Activated naive CD8-positive, alpha-beta T cell treated with anti-CD3 and anti-CD28 coated beads, Interleukin-2, amount 50 U/mL, for 24 hours (primary cell): ENCODE data around the gene MIPOL1.
"Not testable (repeated sequence)": the region's sequence is repeated elsewhere in the genome, so short reads cannot be mapped to it uniquely, and the experiment has no call there.

ENCODE experiments used
- ATAC-seq: fragments of 150-1000 bp; cut with Tn5 transposase; one replicate; pipeline ENCODE4 v1.10.0; 2021
- DNase-seq: peaks from one replicate; pipeline ENCODE4 v3.0.0; 2021
- H3K27ac Mint-ChIP-seq: one replicate; pipeline ENCODE4 v1.8.0; 2021; ENCODE audit warnings: mild to moderate bottlenecking, mixed read lengths
- H3K27me3 Mint-ChIP-seq: one replicate; pipeline ENCODE4 v1.8.0; 2021; ENCODE audit warnings: mixed read lengths
- H3K36me3 Mint-ChIP-seq: one replicate; pipeline ENCODE4 v1.8.0; 2021; ENCODE audit warnings: low read depth, mixed read lengths
- H3K4me1 Mint-ChIP-seq: one replicate; pipeline ENCODE4 v1.8.0; 2021; ENCODE audit warnings: mixed read lengths
- H3K4me3 Mint-ChIP-seq: one replicate; pipeline ENCODE4 v1.8.0; 2021; ENCODE audit warnings: mild to moderate bottlenecking, moderate library complexity, mixed read lengths
- H3K9me3 Mint-ChIP-seq: one replicate; pipeline ENCODE4 v1.8.0; 2021; ENCODE audit warnings: mixed read lengths

MIPOL1 gene, protein sequence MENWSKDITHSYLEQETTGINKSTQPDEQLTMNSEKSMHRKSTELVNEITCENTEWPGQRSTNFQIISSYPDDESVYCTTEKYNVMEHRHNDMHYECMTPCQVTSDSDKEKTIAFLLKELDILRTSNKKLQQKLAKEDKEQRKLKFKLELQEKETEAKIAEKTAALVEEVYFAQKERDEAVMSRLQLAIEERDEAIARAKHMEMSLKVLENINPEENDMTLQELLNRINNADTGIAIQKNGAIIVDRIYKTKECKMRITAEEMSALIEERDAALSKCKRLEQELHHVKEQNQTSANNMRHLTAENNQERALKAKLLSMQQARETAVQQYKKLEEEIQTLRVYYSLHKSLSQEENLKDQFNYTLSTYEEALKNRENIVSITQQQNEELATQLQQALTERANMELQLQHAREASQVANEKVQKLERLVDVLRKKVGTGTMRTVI

DNA sequence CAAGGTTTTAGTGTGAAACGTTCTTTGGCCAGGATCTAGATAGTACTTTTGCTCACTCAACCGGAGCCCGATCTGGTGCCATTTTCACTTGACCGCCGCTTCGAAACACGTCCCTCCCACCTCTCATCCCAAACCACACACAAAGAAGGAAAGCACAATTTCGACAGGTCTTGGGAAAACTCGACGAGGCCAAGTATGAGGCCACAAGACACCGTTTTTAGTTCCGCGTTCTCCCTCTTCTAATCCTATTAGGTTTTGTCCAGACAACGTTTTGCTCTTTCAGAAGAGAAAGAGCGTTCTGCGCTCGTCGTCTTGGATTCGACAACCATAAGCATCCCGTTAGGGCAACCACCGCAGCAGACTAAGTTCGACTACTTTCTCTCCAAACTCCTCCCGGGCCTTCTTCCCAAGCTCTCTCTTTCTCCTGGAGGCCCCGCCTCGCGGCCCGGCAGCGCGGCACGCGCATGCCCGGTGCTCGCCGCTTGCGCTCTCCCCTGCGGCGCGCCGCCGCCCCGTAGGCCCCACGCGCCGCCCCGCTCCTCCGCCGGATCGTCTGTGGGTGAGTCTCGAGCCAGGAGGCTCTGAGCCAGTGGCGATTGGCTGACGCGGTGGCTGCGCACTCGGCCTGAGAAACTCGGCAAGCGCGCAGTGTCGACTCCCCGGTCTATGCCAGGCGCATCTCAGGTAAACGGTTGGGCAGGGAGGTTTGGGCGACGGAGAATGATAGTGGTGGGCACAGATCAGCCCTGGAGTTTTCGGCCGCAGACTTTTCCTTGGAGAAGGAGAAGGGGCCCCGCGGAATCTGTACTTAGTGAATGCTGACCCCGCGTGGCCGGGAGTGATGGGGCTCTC, at the start of gene MIPOL1:
TSS of gene MIPOL1 (plus strand) at position 517 of the 852 bp plus-strand sequence. CDS start 49,952 bp downstream, outside the sequence.
- peak; percentile 8 for DNase-seq
- peak; percentile 66 for ATAC-seq
- no peak within 1 kb of the TSS for H3K27ac Mint-ChIP-seq
- peaks cover 24% of the 10 kb centered on the region for H3K27me3 Mint-ChIP-seq
- H3K9me3 Mint-ChIP-seq, result peaks cover 5% of the 10 kb centered on the region
- peaks cover 9% of the 10 kb centered on the region for H3K4me1 Mint-ChIP-seq
- peak within 1 kb of the TSS; percentile 65 for H3K4me3 Mint-ChIP-seq
- H3K36me3 Mint-ChIP-seq, result peaks cover 2% of the 10 kb centered on the region

DNA sequence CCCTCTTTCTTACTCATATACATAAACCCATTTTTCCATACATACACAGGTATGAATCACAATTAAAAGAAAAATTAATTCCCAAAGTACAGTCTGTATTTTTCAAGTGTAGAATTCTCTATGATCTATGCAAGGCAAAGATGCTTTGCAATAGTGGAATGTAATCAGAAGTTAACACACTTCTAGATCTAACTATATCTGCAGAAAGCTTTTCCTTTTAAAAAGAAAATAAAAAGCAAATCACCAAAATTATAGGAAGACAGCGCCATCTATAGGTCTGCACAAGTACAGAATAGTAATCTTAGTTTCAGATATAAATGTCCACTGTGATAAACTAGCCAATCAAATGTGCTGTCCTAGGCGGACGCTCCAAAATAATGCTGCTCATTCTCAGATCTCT, 47.3 kb upstream of the MIPOL1 start:
- no peaks in the 10 kb centered on the region for H3K4me1 Mint-ChIP-seq
- H3K36me3 Mint-ChIP-seq, result peaks cover 4% of the 10 kb centered on the region
- H3K27me3 Mint-ChIP-seq, result no peaks in the 10 kb centered on the region
- no peak for DNase-seq
- peaks cover 6% of the 10 kb centered on the region for H3K9me3 Mint-ChIP-seq
- ATAC-seq, result no peak
- no peak overlapping the region for H3K4me3 Mint-ChIP-seq
- no peak overlapping the region for H3K27ac Mint-ChIP-seq

- no peaks in the 10 kb centered on the region for H3K27me3 Mint-ChIP-seq
- no peak overlapping the region for H3K27ac Mint-ChIP-seq
- H3K36me3 Mint-ChIP-seq, result peaks cover 4% of the 10 kb centered on the region
- H3K9me3 Mint-ChIP-seq, result peaks cover 11% of the 10 kb centered on the region
- H3K4me3 Mint-ChIP-seq, result no peak overlapping the region
- DNase-seq (no peak), ATAC-seq (no peak)
- no peaks in the 10 kb centered on the region for H3K4me1 Mint-ChIP-seq
Observed at GRCh38 chr14:37153005-37153404, 44.7 kb upstream of the MIPOL1 start.

GRCh38 chr14:37153483-37153882, 44.3 kb upstream of the MIPOL1 start:
- Mint-ChIP-seq H3K9me3 (peaks cover 11% of the 10 kb centered on the region), H3K27me3 (no peaks in the 10 kb centered on the region), H3K27ac (no peak overlapping the region), H3K4me3 (no peak overlapping the region), H3K36me3 (peaks cover 4% of the 10 kb centered on the region), H3K4me1 (no peaks in the 10 kb centered on the region)
- no peak for DNase-seq
- no peak for ATAC-seq

DNA sequence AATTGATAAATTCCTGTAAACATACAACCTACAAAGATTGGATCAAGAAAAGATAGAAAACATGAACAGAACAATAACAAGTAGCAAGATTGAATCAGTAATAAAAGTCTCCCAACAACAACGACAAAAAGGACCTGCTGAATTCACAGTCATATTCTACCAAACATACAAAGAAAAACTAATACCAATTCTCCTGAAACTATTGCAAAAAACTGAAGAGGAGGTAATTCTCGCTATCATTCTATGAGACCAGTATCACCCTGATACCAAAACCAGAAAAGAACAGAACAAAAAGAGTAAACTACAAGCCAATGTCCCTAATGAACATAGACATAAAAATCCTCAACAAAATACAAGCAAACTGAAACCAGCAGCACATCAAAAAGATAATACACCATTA, 39.8 kb upstream of the MIPOL1 start:
- DNase-seq, result no peak
- ATAC-seq, result no peak
- Mint-ChIP-seq H3K4me3 (no peak overlapping the region), H3K27me3 (no peaks in the 10 kb centered on the region), H3K4me1 (no peaks in the 10 kb centered on the region), H3K27ac (no peak overlapping the region), H3K9me3 (peaks cover 26% of the 10 kb centered on the region), H3K36me3 (peaks cover 4% of the 10 kb centered on the region)

DNA sequence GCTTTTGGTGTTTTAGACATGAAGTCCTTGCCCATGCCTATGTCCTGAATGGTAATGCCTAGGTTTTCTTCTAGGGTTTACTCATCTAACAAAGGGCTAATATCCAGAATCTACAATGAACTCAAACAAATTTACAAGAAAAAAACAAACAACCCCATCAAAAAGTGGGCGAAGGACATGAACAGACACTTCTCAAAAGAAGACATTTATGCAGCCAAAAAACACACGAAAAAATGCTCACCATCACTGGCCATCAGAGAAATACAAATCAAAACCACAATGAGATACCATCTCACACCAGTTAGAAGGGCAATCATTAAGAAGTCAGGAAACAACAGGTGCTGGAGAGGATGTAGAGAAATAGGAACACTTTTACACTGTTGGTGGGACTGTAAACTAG, 35.4 kb upstream of the MIPOL1 start:
- not testable (repeated sequence) for H3K27me3 Mint-ChIP-seq, H3K4me3 Mint-ChIP-seq, ATAC-seq, H3K4me1 Mint-ChIP-seq, H3K27ac Mint-ChIP-seq, DNase-seq, H3K36me3 Mint-ChIP-seq
- peaks cover 15% of the 10 kb centered on the region for H3K9me3 Mint-ChIP-seq

GRCh38 chr14:37165794-37166193, 31.9 kb upstream of the MIPOL1 start:
- DNase-seq (no peak), ATAC-seq (no peak)
- Mint-ChIP-seq H3K27me3 (peaks cover 4% of the 10 kb centered on the region), H3K27ac (no peak overlapping the region), H3K4me3 (no peak overlapping the region), H3K36me3 (no peaks in the 10 kb centered on the region), H3K9me3 (no peaks in the 10 kb centered on the region), H3K4me1 (no peaks in the 10 kb centered on the region)

- peaks cover 12% of the 10 kb centered on the region for H3K27me3 Mint-ChIP-seq
- no peaks in the 10 kb centered on the region for H3K9me3 Mint-ChIP-seq
- H3K36me3 Mint-ChIP-seq, result no peaks in the 10 kb centered on the region
- H3K4me3 Mint-ChIP-seq, result no peak overlapping the region
- H3K27ac Mint-ChIP-seq, result no peak overlapping the region
- no peaks in the 10 kb centered on the region for H3K4me1 Mint-ChIP-seq
- ATAC-seq (no peak), DNase-seq (no peak)
Observed at GRCh38 chr14:37167151-37168047, 30.3 kb upstream of the MIPOL1 start.

DNA sequence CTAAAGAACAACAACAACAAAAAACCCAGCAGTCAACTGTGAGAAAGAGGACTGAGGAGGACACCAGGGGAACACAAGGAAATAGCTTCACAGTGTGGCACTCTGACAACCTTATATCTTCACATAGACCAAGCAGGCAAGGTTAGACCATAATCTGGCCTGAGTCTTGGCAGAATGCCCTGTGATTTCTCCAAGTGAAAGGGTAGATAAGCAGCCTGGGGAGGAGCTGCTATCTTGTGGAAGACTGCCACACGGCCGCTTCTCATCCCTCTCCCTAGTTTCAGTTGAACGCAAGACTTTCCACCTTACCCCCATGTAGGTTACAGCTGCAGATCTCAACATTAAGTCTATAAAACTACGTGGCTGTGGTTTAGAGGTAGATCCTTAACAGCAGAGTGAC, 29.0 kb upstream of the MIPOL1 start:
- Mint-ChIP-seq H3K4me1 (no peaks in the 10 kb centered on the region), H3K27me3 (peaks cover 22% of the 10 kb centered on the region), H3K9me3 (no peaks in the 10 kb centered on the region), H3K4me3 (no peak overlapping the region), H3K36me3 (no peaks in the 10 kb centered on the region), H3K27ac (no peak overlapping the region)
- ATAC-seq (no peak), DNase-seq (no peak)

- H3K9me3 Mint-ChIP-seq, result no peaks in the 10 kb centered on the region
- H3K4me3 Mint-ChIP-seq, result no peak overlapping the region
- H3K27ac Mint-ChIP-seq, result no peak overlapping the region
- H3K4me1 Mint-ChIP-seq, result no peaks in the 10 kb centered on the region
- peaks cover 29% of the 10 kb centered on the region for H3K27me3 Mint-ChIP-seq
- DNase-seq (no peak), ATAC-seq (no peak)
- no peaks in the 10 kb centered on the region for H3K36me3 Mint-ChIP-seq
Observed at GRCh38 chr14:37170237-37170636, 27.5 kb upstream of the MIPOL1 start.

GRCh38 chr14:37170993-37171392, 26.7 kb upstream of the MIPOL1 start:
- H3K9me3 Mint-ChIP-seq, result no peaks in the 10 kb centered on the region
- DNase-seq (no peak), ATAC-seq (no peak)
- no peak overlapping the region for H3K4me3 Mint-ChIP-seq
- peaks cover 29% of the 10 kb centered on the region for H3K27me3 Mint-ChIP-seq
- no peaks in the 10 kb centered on the region for H3K36me3 Mint-ChIP-seq
- no peaks in the 10 kb centered on the region for H3K4me1 Mint-ChIP-seq
- H3K27ac Mint-ChIP-seq, result no peak overlapping the region

- Mint-ChIP-seq H3K27ac (no peak overlapping the region), H3K27me3 (peaks cover 29% of the 10 kb centered on the region), H3K4me1 (no peaks in the 10 kb centered on the region), H3K9me3 (no peaks in the 10 kb centered on the region), H3K36me3 (no peaks in the 10 kb centered on the region), H3K4me3 (peak overlapping the region; percentile 45)
- DNase-seq (no peak), ATAC-seq (no peak)
Observed at GRCh38 chr14:37171678-37172023, 26.1 kb upstream of the MIPOL1 start.

DNA sequence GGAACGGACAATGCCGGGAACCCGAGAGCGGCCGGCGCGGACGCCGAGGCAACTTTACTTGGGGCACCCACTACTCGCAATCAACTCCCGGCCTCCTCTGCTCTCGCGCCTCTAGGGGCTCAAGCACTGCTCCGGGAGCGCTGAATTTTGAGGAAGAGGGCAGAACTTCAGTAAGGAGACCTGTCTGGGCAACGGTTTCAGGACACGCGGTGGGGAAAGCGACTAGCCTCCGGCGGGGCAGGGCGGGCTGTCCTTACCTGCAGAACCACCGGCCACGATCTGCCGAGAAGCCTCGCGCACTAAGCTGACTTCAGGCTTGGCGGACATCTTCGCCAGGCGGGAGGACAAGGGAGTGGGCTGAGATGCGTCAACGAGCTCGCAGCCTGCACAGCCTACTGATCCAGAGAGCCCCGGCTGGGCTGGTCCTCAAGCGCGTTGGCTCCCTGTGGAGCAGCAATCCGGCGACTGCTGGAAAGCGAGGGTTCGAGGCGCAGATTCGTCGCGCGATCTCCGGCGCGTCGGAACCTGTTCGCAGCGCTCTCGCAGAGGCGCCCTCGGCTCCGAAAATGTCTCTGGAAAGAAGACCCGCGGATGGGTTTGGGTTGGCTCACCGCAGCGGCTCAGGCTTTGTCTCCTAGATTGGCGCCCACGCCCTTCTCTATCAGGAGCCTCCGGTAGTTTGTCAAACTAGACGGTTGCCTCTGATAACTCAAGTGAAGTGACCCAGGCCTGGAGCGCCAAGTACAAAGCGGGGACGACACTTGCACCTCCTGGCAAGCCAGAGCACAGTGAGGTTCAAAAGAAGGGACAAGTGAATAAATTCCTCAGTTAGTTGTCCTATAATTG, 25.5 kb upstream of the MIPOL1 start, which contains the start of gene SLC25A21:
TSS of gene SLC25A21 (minus strand) at position 583 of the 846 bp plus-strand sequence.
- H3K9me3 Mint-ChIP-seq, result no peaks in the 10 kb centered on the region
- ATAC-seq (no peak), DNase-seq (peak; percentile 2)
- H3K27ac Mint-ChIP-seq, result no peak within 1 kb of the TSS
- no peaks in the 10 kb centered on the region for H3K4me1 Mint-ChIP-seq
- no peaks in the 10 kb centered on the region for H3K36me3 Mint-ChIP-seq
- peaks cover 29% of the 10 kb centered on the region for H3K27me3 Mint-ChIP-seq
- peak within 1 kb of the TSS; percentile 45 for H3K4me3 Mint-ChIP-seq
